HG02678 (cell line): ENCODE measurements around the gene TNFRSF13B.
"Not testable (repeated sequence)": the region's sequence is repeated elsewhere in the genome, so short reads cannot be mapped to it uniquely, and the experiment has no call there.

Source experiments
- ATAC-seq: cut with Tn5 transposase; IDR thresholded peaks from one replicate; pipeline ENCODE4 v1.9.1; 2021; ENCODE audit warnings: mild to moderate bottlenecking, moderate library complexity; ENCODE audit not compliant: unreplicated experiment

TNFRSF13B gene

GRCh38 chr17:16912021-16912962, 59.6 kb downstream of the TNFRSF13B start:
- no peak for ATAC-seq

GRCh38 chr17:16911141-16911937, 60.6 kb downstream of the TNFRSF13B start:
- no peak for ATAC-seq

GRCh38 chr17:16910341-16910740, 61.6 kb downstream of the TNFRSF13B start:
- ATAC-seq, result no peak

- ATAC-seq, result no peak
Observed at GRCh38 chr17:16909472-16910246, 62.3 kb downstream of the TNFRSF13B start.

- ATAC-seq, result no peak
Observed at GRCh38 chr17:16908273-16908672, 63.6 kb downstream of the TNFRSF13B start.

- no peak for ATAC-seq
Observed at GRCh38 chr17:16906680-16907079, 65.2 kb downstream of the TNFRSF13B start.

- ATAC-seq, result no peak
Observed at GRCh38 chr17:16905593-16906191, 66.2 kb downstream of the TNFRSF13B start.

GRCh38 chr17:16903070-16903469, 68.8 kb downstream of the TNFRSF13B start:
- ATAC-seq, result not testable (repeated sequence)

GRCh38 chr17:16900288-16900882, 71.5 kb downstream of the TNFRSF13B start:
- no peak for ATAC-seq

- not testable (repeated sequence) for ATAC-seq
Observed at GRCh38 chr17:16897211-16897896, 74.6 kb downstream of the TNFRSF13B start.

- ATAC-seq, result not testable (repeated sequence)
Observed at GRCh38 chr17:16896235-16896634, 75.7 kb downstream of the TNFRSF13B start.

GRCh38 chr17:16893527-16893926, 78.4 kb downstream of the TNFRSF13B start:
- ATAC-seq, result not testable (repeated sequence)

GRCh38 chr17:16892876-16893454, 79.0 kb downstream of the TNFRSF13B start:
- not testable (repeated sequence) for ATAC-seq

- ATAC-seq, result no peak
Observed at GRCh38 chr17:16889088-16889465, 82.8 kb downstream of the TNFRSF13B start.
